GM19463 (cell line): ENCODE results near the gene UNC119.
"Not testable (repeated sequence)": the region's sequence is repeated elsewhere in the genome, so short reads cannot be mapped to it uniquely, and the experiment has no call there.

Experiments
- ATAC-seq: cut with Tn5 transposase; IDR thresholded peaks from one replicate; pipeline ENCODE4 v1.9.1; 2021; ENCODE audit warnings: mild to moderate bottlenecking, moderate library complexity; ENCODE audit not compliant: unreplicated experiment

Gene UNC119

DNA sequence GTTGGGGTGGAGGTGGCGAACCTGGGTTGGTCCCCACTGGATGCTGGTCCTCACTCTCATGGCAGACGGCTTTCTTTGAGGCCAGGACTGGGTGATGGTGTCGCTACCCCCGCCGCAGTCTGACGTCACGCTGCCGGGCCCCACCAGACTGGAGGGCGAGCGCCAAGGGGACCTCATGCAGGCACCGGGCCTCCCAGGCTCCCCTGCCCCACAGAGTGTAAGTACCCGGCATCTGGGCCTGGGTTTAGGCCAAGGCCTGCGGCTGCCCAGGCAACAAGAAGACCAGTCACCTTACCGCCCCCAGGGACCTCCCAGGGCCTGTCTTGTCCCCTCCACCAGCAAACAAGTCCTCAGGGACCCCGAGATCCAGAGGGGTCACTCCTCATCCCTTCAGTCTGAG lies 28.5 kb downstream of the UNC119 start:
- no peak for ATAC-seq

GRCh38 chr17:28523186-28523585 lies 29.2 kb downstream of the UNC119 start:
- ATAC-seq, result no peak

GRCh38 chr17:28522281-28522680 lies 30.1 kb downstream of the UNC119 start:
- not testable (repeated sequence) for ATAC-seq

DNA sequence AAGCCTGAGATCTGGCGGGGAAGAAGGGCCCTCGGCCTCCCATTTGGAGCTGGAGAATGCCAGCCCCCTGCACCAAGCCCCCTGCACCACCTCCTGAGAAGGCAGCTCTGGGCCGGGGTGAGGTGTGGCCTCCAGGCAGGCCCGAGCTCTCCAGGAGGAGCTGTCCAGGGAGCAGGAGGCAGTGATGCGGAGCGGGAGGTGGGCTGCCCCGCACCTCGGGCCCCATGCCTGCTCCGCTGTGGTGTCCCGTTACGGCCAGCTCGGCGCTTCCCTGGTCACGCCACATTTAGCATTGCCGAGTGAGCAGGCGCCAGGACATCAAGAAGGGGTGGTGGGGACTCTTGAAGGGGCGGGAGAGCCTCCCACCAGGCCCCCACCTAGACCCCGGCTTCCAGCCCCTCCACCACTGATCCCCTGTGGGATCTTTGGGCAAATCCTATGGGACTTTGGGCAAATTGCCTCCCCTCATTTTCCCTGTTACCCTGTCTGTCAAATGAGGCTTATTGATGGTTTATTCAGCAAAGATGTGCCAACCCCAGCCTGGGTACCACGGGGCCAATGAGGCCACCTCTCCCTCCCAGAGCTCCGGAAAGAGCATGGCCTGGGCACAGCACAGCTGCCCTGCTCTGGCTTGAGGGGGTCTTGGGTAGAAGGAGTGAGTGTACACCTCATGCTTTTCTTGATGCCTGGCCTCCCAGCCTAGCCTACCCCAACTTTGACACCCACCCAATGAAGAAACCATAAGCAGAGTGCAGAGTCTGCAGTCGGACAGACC lies 30.9 kb downstream of the UNC119 start:
- ATAC-seq, result no peak

GRCh38 chr17:28520687-28521086 lies 31.7 kb downstream of the UNC119 start:
- ATAC-seq, result no peak

DNA sequence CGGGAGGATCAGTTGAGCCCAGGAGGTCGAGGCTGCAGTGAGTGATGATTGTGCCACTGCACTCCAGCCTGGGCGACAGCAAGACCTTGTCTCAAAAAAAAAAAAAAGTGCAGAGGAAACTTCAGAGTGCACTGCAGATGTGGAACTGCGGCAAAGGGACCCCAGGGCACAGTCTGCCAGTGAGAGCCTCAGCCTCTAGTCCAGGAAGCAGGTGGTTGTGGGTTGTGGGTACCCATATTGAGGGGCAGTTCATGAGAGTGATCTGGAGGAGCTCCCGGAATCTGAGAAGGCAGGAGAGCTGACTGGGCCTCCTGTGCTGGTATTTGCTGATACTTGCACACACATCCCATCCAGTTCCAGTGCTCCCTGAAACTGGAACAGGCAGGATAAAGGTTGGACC lies 33.2 kb downstream of the UNC119 start:
- ATAC-seq, result no peak

DNA sequence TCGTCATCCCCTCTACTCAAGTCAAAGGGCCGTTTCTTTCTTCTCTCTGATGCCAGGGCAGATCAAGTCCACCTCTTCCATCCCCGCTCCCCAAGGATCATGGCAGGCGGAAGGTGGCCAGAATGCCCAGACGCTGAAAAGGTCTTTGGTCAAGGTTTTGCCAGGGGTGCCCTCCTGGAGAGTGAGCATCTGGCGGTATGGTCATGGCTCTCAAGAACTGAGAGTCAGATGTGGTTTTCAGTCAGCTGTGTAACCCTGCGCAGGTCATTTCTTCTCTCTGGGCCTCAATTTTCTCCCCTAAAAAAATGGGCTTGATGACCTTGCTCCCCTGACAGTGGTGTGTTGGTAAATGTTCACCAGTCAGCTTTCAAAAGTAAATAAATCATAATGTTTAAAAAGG lies 33.8 kb downstream of the UNC119 start:
- ATAC-seq, result no peak

DNA sequence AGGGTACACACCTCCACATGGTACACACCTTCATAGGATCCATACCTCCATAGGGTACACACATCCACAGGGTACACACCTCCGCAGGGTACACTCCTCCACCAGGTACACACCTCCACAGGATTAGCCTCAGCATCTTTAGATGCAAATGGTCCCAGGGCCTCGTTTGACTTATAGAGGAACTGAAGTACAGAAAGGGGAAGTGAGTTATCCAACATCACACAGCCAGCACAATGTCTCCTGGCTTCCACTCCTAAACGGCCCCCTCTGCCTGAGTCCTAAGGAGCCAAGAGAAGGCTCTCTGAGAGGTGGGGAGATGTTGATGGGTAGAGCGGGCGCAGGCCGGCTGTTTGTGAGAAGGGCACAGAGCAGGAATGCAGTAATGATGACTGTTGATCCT lies 34.3 kb downstream of the UNC119 start:
- no peak for ATAC-seq

DNA sequence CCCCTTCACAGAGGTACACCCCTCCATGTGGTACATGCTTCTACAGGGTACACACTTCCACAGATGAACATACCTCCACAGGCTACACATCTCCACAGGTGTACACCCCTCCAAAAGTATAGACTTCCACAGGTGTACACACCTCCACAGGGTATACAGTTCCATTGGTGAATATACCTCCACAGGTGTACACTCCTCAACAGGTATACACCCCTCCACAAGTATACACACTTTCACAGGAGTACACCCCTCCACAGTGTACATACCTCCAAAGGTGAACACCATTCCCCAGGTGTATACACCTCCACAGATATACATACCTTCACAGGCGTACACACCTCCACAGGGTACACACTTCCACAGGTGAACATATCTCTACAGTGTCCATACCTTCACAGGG lies 36.9 kb downstream of the UNC119 start:
- ATAC-seq, result no peak

GRCh38 chr17:28514561-28515002 lies 37.8 kb downstream of the UNC119 start:
- ATAC-seq, result no peak

DNA sequence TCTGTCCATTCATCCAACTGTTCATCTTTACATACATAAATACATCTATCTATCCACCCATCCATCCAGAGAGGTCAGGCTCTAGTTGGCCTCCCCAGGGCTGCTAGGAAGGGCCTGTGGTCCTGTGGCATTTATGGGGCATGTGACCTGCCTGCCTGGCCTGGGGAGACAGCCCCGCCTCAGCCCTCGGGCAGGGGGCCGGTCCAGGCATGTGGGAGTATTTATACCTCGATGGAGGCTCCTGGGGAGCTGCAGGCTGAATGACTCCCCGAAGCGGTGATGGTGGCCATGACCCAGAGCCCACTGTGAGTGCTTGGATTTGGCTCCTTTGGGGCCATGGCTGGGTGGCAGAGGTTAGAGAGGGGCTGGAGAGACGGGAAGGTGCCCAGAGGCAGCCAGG lies 38.9 kb downstream of the UNC119 start:
- no peak for ATAC-seq

- ATAC-seq, result no peak
Measured at GRCh38 chr17:28511858-28512461, 40.5 kb downstream of the UNC119 start.

DNA sequence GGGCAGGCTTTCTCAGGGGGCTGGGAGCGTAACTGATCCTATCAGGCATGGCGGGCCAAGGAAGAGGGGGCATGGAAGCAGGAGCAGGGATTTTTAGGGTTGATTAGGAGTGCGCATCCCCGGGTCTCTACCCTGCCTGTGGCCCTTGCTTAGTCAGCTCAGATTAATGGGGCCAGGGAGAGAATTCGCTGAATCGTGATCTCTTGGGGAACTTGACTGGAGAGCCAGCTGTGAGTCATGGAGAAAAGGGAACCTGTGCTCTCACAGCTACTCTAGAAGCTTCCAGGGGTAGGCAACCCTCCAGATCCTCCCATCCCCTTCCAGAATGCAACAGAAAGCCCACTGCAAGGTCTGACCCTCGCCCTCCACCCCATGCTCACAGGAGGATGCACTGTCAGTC lies 42.6 kb downstream of the UNC119 start:
- ATAC-seq, result no peak

DNA sequence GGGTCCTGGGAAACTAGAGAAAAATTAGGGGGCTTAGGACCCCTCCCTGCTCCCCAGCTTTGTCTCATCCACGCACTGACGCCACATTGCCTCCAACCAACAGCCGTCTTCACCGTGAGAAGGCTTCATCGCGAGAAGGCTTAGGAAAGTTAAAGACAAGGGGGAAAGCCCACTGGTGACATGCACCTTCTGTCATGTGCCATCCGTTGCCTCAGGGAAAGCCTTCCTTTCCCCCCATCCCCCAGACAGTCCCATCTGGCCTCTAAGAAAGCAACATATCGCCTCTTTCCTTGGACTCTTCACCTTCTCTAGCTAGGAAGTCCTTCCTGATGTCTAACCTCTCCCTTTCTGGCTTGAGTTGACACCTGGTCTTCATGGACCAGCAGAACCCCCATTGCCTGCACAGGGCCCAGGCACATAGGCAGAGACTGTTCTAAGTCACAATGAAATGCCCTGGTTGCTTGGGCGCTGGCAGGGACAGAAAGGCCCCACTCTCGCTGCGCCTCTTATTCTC lies 44.2 kb downstream of the UNC119 start:
- no peak for ATAC-seq

DNA sequence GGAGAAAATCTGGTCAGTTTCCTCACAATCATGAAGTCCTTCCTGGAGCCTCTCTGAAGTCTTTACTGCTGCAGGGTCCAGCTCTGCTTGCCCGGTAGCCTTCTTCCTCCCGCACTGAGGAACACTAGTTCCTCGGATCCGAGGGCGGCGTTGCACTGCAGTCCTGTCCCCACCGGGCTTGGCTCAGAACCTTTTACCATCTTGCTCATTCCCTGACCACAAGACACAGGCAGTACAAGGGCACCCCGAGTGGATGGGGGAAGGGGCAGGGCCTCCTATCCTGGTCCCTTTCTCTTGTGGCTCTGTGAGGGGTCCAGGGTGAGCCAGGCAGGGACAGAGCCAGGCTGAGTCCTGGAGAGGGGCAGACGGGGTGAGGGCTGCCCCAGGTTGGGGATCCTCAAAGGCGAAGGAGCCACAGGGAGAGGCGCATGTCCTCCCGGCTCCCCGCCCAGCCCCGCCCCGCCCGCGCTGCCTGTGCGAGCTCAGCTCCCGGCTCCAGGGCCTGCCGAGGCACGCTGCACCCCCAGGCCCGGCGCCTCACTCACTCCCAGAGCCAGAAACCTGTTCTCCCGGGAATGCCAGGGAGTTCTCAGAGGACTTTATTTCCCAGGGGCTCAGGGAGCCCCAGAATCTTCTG lies 44.7 kb downstream of the UNC119 start:
- no peak for ATAC-seq

GRCh38 chr17:28506763-28507487 lies 45.5 kb downstream of the UNC119 start:
- ATAC-seq, result no peak

- ATAC-seq, result no peak
Measured at GRCh38 chr17:28505986-28506665, 46.3 kb downstream of the UNC119 start, which contains the start of gene FOXN1. Gene FOXN1 (plus strand): TSS chr17:28506348. CDS start chr17:28523970, 17,622 bp downstream.

DNA sequence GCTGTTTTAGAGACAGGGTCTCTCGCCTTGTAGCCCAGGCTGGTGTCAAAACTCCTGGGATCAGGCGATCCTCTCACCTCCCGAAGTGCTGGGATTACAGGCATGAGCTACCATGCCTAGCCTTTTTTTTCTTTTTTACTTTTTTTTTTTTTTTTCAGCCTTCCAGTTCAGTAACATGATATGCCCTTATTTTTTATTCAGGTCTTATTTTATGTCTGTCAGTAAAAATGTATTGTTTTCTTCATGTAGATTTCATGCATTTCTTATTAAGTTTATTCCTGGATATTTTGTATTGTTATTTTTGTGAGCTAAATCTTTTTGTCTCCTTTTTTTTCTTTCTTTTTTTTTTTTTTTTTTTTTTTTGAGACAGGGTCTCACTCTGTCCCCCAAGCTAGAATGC lies 49.0 kb downstream of the UNC119 start:
- no peak for ATAC-seq

DNA sequence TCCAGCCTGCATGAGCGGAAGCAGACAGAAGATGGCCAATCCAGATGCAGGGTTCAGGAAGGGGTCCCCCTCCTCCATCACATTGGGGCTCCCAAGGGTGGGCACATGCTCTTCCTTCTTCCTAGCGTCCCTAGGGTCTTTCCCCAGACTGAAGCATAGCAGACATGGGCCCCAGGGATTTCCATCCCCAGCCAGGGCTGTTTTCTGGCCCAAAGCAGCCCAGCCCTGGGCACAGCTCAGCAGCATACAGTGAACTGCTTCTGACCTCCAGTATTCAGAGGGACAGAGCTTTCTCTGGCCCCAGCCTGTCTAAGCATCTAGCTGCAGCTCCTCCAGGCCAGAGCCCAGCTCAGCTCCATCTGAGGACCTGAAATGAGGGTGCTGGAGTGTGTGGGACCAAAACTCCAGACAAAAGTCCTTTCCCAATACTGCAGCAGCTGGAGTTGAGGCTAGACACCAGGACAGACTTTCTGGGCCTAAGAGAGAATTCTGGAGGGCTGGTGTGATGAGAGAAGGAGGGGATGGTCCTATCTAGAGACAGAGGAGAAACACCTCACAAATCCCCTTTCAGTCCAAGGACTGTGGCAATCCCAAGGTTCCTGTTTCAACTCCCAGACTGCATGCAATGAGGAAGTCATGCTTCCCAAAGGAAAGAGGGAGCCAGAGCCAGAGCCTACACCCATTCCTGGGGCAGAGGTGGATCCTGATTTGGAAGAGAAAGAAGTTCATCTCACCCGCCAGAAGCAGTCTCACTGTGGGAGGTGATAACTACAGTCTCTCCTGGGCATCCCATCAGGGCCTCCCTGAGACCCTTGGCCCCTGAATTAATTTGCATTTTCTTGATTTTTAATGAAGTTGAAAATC lies 50.8 kb downstream of the UNC119 start:
- no peak for ATAC-seq
